Activated naive CD8-positive, alpha-beta T cell treated with anti-CD3 and anti-CD28 coated beads, Interleukin-2, amount 10 ng/mL, durations not matched to agents 7 days and 5 days (primary cell): ENCODE data around the gene PROSER3. TPM values are rescaled to one million over a fixed set of nuclear protein-coding genes. Genes with fewer than 3 reads are reported as not detected.

Experiments
- ATAC-seq: fragments of 150-1000 bp; cut with Tn5 transposase; one replicate; pipeline ENCODE4 v1.10.0; 2021; ENCODE audit warnings: low read depth, moderate library complexity
- POLR2A ChIA-PET: fragments of 350-600 bp; sonication (Branson Sonifier 250); formaldehyde crosslinking; loops from one replicate; lab custom pipeline; 2021; ENCODE audit warnings: antibody characterized with exemption; lab: Charles Lee
- DNase-seq: peaks from one replicate; pipeline ENCODE4 v3.0.0; 2021
- H3K27ac Mint-ChIP-seq: one replicate; pipeline ENCODE4 v1.8.0; 2022; ENCODE audit warnings: mild to moderate bottlenecking, mixed read lengths
- H3K27me3 Mint-ChIP-seq: one replicate; pipeline ENCODE4 v1.8.0; 2022; ENCODE audit warnings: mild to moderate bottlenecking, moderate library complexity, mixed read lengths
- H3K36me3 Mint-ChIP-seq: one replicate; pipeline ENCODE4 v1.8.0; 2021; ENCODE audit warnings: mild to moderate bottlenecking, mixed read lengths
- H3K4me1 Mint-ChIP-seq: one replicate; pipeline ENCODE4 v1.8.0; 2021; ENCODE audit warnings: mixed read lengths
- H3K4me3 Mint-ChIP-seq: one replicate; pipeline ENCODE4 v1.8.0; 2022; ENCODE audit warnings: mild to moderate bottlenecking, moderate library complexity, mixed read lengths
- H3K9me3 Mint-ChIP-seq: one replicate; pipeline ENCODE4 v1.8.0; 2021; ENCODE audit warnings: mixed read lengths
- total RNA-seq, 2 experiments: library from RNA; stranded (reverse); gene quantifications; one replicate each; pipeline ENCODE4 v1.2.3, GENCODE V29; 2021

The PROSER3 gene
- total RNA-seq, 2 experiments from 2014 or later = 53.0 to 59.9 TPM

GRCh38 chr19:35734889-35735288 is 23.1 kb upstream of the PROSER3 start:
- Mint-ChIP-seq H3K4me1 (peaks cover 15% of the 10 kb centered on the region), H3K36me3 (peaks cover 15% of the 10 kb centered on the region), H3K9me3 (no peaks in the 10 kb centered on the region), H3K4me3 (no peak overlapping the region), H3K27ac (no peak overlapping the region), H3K27me3 (no peaks in the 10 kb centered on the region)
- POLR2A ChIA-PET = no interaction called here
- DNase-seq = no peak
- no peak for ATAC-seq

- H3K4me1 Mint-ChIP-seq = peaks cover 19% of the 10 kb centered on the region
- peak overlapping the region; percentile 61 for H3K27ac Mint-ChIP-seq
Measured at GRCh38 chr19:35736913-35737886, 20.8 kb upstream of the PROSER3 start.

DNA sequence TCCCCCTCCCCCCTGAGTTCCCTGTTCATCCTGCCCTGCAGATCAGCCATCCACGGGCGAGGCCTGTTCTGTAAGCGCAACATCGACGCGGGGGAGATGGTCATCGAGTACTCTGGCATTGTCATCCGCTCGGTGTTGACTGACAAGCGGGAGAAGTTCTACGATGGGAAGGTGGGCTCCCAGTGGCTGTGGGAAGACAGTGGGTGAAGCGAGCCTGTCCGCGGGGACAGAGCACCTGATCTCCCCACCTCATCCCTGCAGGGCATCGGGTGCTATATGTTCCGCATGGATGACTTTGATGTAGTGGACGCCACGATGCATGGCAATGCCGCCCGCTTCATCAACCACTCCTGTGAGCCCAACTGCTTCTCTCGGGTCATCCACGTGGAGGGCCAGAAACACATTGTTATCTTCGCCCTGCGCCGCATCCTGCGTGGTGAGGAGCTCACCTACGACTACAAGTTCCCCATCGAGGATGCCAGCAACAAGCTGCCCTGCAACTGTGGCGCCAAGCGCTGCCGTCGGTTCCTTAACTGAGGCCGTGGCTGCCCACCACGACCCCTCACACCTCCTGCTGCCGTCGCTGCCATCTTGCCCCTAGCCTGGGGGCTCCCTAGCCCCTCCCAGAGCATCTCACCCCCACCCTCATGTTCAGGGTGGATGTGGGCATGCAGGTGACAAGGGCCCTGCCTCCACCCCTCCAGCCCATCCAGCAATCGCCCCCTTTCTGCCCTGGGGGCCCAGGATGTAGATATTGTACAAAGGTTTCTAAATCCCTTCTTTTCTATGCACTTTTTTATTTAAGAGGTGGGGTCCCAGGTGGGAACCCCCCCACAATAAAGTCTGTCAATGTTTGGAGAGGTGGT is 19.7 kb upstream of the PROSER3 start:
- H3K4me1 Mint-ChIP-seq = peaks cover 27% of the 10 kb centered on the region
- POLR2A ChIA-PET = interaction anchor here (1.3 to 1.4 kb wide), 3 partner anchors 7 to 166 kb away, joined by 4 to 8 read pairs (median 5); partner anchors contain the start of genes PSENEN and U2AF1L4
- H3K9me3 Mint-ChIP-seq = no peaks in the 10 kb centered on the region
- no peak for ATAC-seq
- no peaks in the 10 kb centered on the region for H3K27me3 Mint-ChIP-seq
- no peak overlapping the region for H3K4me3 Mint-ChIP-seq
- no peak for DNase-seq
- peak overlapping the region; percentile 36 for H3K27ac Mint-ChIP-seq
- peaks cover 13% of the 10 kb centered on the region for H3K36me3 Mint-ChIP-seq

More at GRCh38 chr19:35736913-35737886, 20.8 kb upstream of the PROSER3 start:
- no peak for ATAC-seq
- H3K27me3 Mint-ChIP-seq = no peaks in the 10 kb centered on the region
- H3K4me3 Mint-ChIP-seq = no peak overlapping the region
- no peaks in the 10 kb centered on the region for H3K9me3 Mint-ChIP-seq
- H3K36me3 Mint-ChIP-seq = peaks cover 10% of the 10 kb centered on the region
- DNase-seq = no peak
- POLR2A ChIA-PET = interaction anchor here (1.3 to 1.4 kb wide), 5 partner anchors 8 to 167 kb away, joined by 4 to 8 read pairs (median 7); partner anchors contain the start of genes LIN37, PSENEN and U2AF1L4

GRCh38 chr19:35738887-35739229 is 19.1 kb upstream of the PROSER3 start:
- Mint-ChIP-seq H3K4me3 (no peak overlapping the region), H3K27me3 (no peaks in the 10 kb centered on the region), H3K9me3 (no peaks in the 10 kb centered on the region), H3K27ac (peak overlapping the region; percentile 36), H3K4me1 (peaks cover 30% of the 10 kb centered on the region), H3K36me3 (peaks cover 13% of the 10 kb centered on the region)
- POLR2A ChIA-PET = interaction anchor here (2.0 to 4.5 kb wide), 2 partner anchors 9 to 20 kb away, joined by 11 to 32 read pairs; partner anchors contain the start of genes KMT2B and LIN37
- no peak for ATAC-seq
- no peak for DNase-seq

GRCh38 chr19:35739275-35740107 is 18.5 kb upstream of the PROSER3 start:
- DNase-seq (no peak), ATAC-seq (no peak)
- H3K4me1 Mint-ChIP-seq = peaks cover 33% of the 10 kb centered on the region
- peaks cover 13% of the 10 kb centered on the region for H3K36me3 Mint-ChIP-seq
- peak overlapping the region; percentile 96 for H3K4me3 Mint-ChIP-seq
- POLR2A ChIA-PET = interaction anchor here (1.1 to 4.5 kb wide), 6 partner anchors 9 to 214 kb away, joined by 3 to 32 read pairs (median 7); partner anchors contain the start of genes KMT2B and LIN37
- H3K27ac Mint-ChIP-seq = peak overlapping the region; percentile 24
- no peaks in the 10 kb centered on the region for H3K27me3 Mint-ChIP-seq
- H3K9me3 Mint-ChIP-seq = no peaks in the 10 kb centered on the region

GRCh38 chr19:35740108-35740422 is 17.9 kb upstream of the PROSER3 start:
- H3K4me1 Mint-ChIP-seq = peaks cover 33% of the 10 kb centered on the region
- H3K4me3 Mint-ChIP-seq = peak overlapping the region; percentile 96
- H3K9me3 Mint-ChIP-seq = no peaks in the 10 kb centered on the region
- no peak overlapping the region for H3K27ac Mint-ChIP-seq
- ATAC-seq (peak; percentile 18), DNase-seq (no peak)
- POLR2A ChIA-PET = interaction anchor here (0.8 to 4.5 kb wide), 17 partner anchors 8 to 213 kb away, joined by 3 to 32 read pairs (median 3); partner anchors contain the start of genes COX6B1, KMT2B and LIN37
- peaks cover 13% of the 10 kb centered on the region for H3K36me3 Mint-ChIP-seq
- H3K27me3 Mint-ChIP-seq = no peaks in the 10 kb centered on the region

DNA sequence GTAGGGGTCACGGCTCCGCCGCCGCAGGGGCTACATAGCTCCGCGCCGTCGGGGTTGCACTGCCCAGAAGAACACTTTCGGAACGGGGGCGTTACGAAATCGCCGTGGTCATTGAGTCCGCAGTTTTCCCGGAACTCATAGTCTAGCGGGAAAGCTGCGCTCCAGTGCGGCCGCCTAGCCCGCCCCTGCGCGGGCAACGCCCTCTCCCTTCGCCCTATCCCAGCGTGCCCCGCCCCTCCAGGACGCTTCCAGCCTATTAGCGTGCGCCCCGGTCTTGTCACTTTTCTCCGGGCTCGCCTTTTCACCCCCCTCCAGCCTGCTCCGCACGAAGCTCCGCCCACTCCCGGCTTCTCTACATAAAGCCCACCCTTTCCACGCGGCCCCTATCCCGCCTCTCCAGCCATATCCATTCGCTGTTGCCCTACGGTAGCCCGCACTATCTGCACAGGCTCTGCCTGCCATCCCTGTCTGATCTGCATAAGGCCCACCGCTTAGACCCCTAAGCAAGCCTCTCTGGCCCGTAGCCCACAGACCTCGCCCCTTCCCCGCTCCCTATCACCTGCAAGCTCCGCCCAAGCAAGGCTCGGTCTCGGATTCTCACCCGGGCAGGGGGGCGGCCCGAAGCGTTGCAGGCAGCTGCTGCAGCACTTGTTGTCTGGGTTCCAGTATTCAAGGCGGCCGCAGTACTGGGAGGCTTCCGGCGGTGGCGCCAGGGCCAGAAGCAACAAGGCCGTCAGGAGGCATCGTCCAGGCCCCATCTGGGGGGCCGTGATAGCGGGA is 17.4 kb upstream of the PROSER3 start:
- POLR2A ChIA-PET = interaction anchor here (0.7 to 4.5 kb wide), 19 partner anchors 8 to 213 kb away, joined by 3 to 32 read pairs (median 3); partner anchors contain the start of genes COX6B1, HAUS5, KMT2B and LIN37
- Mint-ChIP-seq H3K36me3 (peaks cover 13% of the 10 kb centered on the region), H3K27ac (peak overlapping the region; percentile 89)

GRCh38 chr19:35741203-35741515 is 16.8 kb upstream of the PROSER3 start:
- DNase-seq (no peak), ATAC-seq (no peak)
- Mint-ChIP-seq H3K9me3 (no peaks in the 10 kb centered on the region), H3K27me3 (no peaks in the 10 kb centered on the region), H3K27ac (peak overlapping the region; percentile 89), H3K4me1 (peaks cover 31% of the 10 kb centered on the region), H3K4me3 (peak overlapping the region; percentile 96), H3K36me3 (peaks cover 13% of the 10 kb centered on the region)
- POLR2A ChIA-PET = interaction anchor here (0.7 to 4.5 kb wide), 13 partner anchors 10 to 189 kb away, joined by 3 to 32 read pairs (median 5); partner anchors contain the start of genes HAUS5, HSPB6 and KMT2B

More for the DNA sequence above, 17.4 kb upstream of the PROSER3 start:
- no peaks in the 10 kb centered on the region for H3K9me3 Mint-ChIP-seq
- H3K4me3 Mint-ChIP-seq = peak overlapping the region; percentile 96
- DNase-seq = peak; percentile 95
- peaks cover 31% of the 10 kb centered on the region for H3K4me1 Mint-ChIP-seq
- ATAC-seq = peak; percentile 68
- no peaks in the 10 kb centered on the region for H3K27me3 Mint-ChIP-seq

DNA sequence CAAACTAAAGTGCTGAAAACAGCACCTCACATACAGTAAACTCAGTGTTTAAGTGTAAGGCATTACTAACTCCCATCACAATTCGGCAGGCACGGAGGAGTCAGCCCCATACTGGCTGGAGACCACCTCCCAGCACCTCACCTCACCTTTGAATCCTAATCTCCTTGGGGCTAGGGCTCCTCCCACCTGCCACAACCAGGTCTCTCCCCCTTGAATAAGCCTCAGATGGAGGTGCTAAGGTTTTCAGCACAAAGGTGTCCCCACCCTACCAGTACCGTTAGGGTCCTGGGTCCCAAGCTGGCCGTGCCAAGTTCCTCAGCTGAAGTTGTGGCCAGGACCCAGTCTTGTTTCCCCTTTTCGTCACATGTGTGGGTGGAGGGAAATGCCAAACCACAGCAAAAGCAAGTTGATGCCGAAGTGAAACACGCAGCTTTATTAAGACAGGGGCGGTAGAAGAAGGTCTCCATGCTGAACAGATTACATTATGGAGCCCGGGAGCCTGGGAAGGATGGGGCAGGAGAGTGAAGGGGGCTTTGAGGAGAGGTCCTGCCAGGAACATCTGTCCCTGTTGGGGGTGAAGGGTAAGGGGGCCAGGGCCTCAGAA is 15.8 kb upstream of the PROSER3 start, which contains the start of gene IGFLR1:
Gene IGFLR1, minus strand, starts transcription at position 332 of the 604 bp plus-strand sequence. CDS start 1,272 bp downstream, outside the sequence.
- Mint-ChIP-seq H3K27me3 (no peaks in the 10 kb centered on the region), H3K9me3 (no peaks in the 10 kb centered on the region), H3K27ac (peak within 1 kb of the TSS; percentile 94), H3K4me3 (peak within 1 kb of the TSS; percentile 90), H3K36me3 (peaks cover 11% of the 10 kb centered on the region), H3K4me1 (peaks cover 30% of the 10 kb centered on the region)
- no peak for ATAC-seq
- POLR2A ChIA-PET = interaction anchor here (1.0 to 4.5 kb wide), 5 partner anchors 14 to 98 kb away, joined by 4 to 32 read pairs (median 5); partner anchors contain the start of genes HSPB6 and KMT2B
- peak; percentile 65 for DNase-seq

- Mint-ChIP-seq H3K36me3 (peaks cover 7% of the 10 kb centered on the region), H3K9me3 (no peaks in the 10 kb centered on the region), H3K4me3 (peak overlapping the region; percentile 98), H3K27ac (peak overlapping the region; percentile 94), H3K27me3 (no peaks in the 10 kb centered on the region), H3K4me1 (peaks cover 30% of the 10 kb centered on the region)
- ATAC-seq (no peak), DNase-seq (no peak)
- POLR2A ChIA-PET = interaction anchor here (0.6 to 3.2 kb wide), 9 partner anchors 13 to 101 kb away, joined by 3 to 20 read pairs (median 7); partner anchors contain the start of genes COX6B1, HSPB6 and PROSER3
Measured at GRCh38 chr19:35743640-35744429, 14.1 kb upstream of the PROSER3 start.
